NK-92 (cell line): Measurements from ENCODE around the gene RAB11FIP3.

Source experiments
- DNase-seq: peaks from one replicate; lab custom pipeline; 2025; ENCODE audit not compliant: unreplicated experiment; lab: John Stamatoyannopoulos, UW

The RAB11FIP3 gene

DNA sequence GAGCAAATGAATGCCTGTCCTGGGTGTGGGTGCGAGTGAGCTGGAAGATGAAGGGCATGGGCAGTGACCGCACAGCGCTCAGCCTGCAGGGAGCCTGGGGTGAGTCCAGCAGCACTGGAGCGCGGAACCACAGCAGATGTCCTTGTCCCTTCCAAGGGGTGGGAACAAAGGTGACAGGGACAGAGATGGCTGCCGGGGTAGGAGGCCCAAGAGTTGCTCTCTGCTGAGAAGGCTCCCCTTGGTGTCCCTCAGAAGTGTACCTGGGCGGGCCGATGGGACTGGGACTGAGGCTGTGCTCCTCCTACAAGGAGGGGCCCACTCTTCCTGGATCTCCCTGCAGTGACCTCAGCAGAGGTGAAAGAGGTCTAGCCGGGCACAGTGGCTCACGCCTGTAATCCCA is 36.1 kb upstream of the RAB11FIP3 start:
- DNase-seq: no peak

DNA sequence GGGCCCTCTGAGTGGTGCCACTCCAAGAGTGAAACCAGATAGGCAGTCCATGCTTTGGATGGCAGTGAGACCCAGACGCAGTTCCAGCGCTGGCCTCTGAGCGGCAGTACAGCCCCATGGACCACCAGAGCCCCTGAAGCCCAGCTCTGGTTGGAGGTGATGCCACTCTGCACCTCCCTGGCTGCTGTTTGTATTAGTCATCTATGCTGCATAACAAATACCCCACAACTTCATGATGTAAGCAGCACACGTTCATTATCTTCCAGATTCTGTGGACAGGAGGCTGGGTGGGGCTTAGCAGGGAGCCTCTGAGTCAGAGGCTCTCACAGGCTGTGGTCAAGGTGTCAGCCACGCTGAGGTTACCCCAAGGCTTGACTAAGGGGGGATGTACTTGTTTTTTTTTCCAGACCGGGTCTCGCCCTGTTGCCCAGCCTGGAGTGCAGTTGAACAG is 33.5 kb upstream of the RAB11FIP3 start:
- DNase-seq: no peak

DNA sequence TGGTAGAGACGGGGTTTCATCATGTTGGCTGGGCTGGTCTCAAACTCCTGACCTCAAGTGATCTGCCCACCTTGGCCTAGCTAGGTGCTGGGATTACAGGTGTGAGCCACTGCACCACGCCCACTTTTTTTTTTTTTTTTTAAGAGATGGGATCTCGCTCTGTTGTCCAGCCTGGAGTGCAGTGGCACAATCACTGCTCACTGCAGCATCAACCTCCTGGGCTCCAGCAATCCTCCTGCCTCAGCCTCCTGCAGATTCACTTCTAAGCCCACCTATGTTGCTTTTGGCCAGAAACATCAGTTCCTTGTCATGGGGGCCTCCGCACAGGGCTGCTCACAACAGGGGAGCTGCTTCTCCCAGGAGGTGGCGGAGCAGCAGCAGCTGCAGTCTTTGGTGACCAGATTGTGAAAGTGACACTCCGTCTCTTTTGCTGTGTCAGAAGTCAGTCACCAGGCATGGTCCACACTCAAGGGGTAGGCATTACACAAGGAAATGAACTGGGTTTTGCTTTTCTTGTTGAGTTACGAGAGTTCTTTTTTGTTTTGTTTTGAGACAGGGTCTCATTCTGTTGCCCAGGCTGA is 32.9 kb upstream of the RAB11FIP3 start:
- no peak for DNase-seq

DNA sequence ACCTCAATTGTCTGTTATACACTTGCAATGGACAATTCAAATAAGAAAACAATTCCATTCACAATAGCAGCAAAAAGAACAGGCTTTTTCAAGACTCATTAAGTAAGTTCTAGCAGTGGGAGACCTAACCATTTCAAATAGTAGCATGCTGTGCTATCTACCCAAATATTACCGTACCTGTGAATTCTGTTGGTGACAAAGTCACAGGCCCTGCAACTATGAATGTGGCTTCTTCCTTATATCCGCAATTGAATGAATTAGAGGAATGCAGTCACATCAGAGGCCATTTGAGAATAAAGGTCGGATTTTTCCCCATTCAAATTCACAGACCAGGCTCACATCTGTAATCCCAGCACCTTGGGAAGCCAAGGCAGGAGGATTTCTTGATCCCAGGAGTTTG is 29.2 kb upstream of the RAB11FIP3 start:
- no peak for DNase-seq

DNA sequence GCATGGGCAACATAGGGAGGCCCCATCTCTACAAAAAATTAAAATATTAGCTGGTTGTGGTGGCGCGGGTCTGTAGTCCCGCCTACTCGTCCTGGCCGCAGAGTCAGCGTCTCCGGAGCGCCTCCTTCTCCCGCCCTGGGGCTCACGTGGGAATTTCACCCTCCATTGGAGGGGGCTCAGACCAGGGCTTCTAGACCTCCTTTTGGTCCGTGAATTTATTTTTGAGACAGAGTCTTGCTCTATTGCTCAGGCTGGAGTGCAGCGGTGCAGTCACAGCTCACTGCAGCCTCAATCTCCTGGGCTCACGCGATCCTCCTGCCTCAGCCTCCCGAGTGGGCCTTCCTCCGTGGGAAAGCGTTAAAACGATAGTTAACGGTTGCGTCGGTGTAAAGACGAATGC is 28.8 kb upstream of the RAB11FIP3 start:
- DNase-seq: no peak

DNA sequence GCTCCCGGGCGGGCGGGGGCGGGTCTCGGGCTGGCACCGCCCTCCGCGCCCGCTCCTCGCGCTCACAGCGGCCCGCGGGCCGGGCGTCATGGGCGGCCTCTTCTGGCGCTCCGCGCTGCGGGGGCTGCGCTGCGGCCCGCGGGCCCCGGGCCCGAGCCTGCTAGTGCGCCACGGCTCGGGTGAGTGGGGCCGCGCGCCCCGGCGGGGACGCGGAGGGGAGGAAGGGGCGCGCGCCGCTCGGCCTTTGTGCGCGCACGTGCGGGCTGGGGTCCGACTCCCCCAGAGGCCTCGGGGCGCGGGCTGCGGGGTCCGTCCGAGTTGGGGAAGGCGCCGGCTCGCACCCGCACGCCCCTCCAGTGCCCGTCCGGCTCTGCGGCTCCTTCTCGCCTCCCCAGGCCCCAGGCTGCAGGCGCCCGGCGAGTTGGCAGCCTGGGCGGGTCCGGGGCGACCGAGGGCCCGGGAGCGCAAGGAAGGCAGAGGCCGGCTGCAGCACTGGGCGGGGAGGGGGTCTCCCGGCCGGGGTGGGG is 28.3 kb upstream of the RAB11FIP3 start, which contains the start of gene NME4:
TSS of gene NME4 (plus strand) at position 65 of the 527 bp plus-strand sequence. CDS start at position 89, 24 bp downstream.
- no peak for DNase-seq

DNA sequence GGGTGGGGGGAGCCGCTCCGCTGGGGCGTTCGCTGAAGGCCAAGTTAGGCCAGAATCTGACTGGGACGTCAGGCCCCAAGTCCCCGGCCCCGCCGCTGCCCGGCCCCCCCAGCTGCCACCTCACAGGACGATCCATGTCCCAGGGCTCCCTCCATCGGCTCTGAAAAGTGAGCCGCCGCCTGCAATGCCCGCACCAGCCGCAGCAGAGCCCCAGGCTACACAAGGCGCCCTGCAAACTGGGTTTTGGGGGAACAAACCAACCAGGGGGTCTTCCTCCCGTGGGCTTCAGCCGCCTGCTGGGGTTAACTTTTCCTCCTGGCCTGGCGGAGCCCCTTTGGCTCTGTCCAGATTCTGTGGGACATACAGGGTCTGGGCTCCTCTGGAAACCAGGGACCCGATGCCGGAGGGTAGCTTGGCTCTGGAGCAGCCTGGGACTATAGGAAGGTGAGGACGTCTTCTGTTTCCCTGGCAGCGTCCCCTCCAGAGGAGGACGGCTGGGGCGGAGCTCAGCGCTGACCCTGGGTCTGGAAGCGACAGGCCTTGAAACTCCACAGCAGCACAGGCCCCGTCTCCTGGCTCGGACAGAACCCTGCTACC is 27.6 kb upstream of the RAB11FIP3 start:
- DNase-seq: no peak

DNA sequence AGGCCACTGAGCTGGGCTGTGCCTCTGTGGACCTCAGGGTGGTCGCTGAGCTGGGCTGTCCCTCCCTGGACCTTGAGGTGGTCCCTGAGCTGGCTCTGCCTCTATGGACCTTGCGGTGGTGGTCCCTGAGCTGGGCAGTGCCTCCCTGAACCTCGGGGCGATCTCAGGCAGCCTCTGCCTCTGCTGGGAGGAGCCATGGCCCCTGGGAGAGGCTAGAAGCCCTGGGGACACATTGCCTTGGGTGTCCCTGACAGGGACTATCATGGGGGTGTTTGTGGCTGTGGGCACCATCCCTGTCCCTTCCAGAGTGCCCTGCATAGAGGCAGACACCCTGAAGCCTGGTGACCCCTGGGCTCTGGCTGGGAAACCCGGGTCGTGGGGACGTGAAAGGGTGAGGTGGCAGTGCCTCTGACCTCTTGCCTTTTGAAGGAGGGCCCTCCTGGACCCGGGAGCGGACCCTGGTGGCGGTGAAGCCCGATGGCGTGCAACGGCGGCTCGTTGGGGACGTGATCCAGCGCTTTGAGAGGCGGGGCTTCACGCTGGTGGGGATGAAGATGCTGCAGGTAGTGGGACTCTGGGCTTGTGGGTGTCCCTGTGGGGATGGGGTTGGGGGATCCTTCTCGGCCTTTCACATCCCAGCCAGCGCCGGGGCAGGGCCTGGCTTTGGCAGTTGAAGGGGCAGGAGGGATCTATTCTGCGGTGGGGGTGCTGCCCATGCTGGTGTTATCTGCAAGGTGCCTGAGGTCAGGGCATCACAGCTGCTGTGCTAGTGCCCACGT is 26.7 kb upstream of the RAB11FIP3 start:
- no peak for DNase-seq

DNA sequence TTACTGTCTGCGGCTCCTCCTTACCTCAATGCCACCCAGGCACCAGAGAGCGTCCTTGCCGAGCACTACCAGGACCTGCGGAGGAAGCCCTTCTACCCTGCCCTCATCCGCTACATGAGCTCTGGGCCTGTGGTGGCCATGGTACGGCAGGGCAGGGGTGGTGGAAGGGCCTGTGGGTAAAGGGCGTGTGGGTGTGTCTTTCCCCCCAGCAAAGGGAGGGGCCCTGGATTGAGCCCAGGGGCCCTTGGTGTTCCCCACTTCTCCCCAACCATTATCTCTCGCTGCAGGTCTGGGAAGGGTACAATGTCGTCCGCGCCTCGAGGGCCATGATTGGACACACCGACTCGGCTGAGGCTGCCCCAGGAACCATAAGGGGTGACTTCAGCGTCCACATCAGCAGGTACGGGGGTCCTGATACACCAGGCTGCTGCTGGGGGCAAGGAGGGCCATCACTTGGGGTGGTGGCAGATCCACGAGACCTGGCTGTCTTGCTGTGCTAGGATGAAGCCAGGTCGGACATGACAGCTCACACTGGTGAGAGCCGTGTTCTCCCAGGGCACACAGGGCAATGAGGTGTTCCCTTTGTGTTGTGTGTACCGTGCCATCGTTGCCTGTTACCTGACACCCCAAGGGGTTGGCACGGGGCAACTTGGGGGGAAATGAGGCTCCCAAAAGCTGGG is 26.0 kb upstream of the RAB11FIP3 start:
- no peak for DNase-seq

DNA sequence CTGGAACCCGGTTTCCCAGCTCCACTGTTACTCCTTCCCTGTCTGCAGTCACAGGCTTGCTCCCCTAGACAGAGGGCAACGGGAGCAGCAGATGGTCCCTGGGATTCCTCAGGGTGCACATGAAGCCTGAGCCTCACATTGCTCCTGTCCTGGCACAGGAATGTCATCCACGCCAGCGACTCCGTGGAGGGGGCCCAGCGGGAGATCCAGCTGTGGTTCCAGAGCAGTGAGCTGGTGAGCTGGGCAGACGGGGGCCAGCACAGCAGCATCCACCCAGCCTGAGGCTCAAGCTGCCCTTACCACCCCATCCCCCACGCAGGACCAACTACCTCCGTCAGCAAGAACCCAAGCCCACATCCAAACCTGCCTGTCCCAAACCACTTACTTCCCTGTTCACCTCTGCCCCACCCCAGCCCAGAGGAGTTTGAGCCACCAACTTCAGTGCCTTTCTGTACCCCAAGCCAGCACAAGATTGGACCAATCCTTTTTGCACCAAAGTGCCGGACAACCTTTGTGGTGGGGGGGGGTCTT is 25.3 kb upstream of the RAB11FIP3 start:
- no peak for DNase-seq

DNA sequence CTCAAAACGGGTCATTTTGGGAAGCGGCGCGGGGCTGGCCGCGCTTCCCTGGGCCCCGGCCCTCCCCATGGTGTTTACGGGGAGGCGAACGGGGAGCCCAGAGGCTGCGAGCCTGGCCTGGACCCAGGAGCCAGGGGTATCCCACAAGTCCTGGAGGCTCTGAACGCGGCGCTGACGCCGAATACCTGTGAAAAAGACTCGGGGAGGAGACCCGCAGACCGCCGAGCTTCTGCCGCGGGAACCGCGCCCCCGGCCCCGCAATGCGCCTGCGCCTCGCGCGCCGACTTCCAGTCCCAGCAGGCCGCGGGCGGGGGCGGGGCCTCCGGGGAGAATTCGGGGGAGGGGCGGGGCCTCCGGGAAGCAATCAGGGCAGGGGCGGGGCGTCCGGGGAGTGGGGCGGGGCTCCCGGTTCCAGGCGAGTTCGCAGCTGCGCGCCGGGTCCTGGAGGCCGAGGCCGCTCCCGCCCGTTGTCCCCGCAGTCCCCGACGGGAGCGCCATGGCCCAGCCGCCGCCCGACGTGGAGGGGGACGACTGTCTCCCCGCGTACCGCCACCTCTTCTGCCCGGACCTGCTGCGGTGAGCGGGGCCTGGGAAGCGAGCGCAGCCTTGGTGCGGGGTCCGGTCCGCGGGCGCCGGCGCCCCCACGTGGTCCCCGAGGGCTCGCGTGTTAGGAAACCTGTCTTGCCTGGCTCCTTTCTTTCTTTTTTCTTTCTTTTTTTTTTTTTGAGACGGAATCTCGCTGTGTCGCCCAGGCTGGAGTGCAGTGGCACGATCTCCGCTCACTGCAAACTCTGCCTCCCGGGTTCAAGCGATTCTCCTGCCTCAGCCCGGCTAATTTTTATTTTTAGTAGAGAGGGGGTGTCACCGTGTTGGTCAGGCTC is 23.7 kb upstream of the RAB11FIP3 start, which contains the start of gene DECR2:
TSS of gene DECR2 (plus strand) at position 418 of the 881 bp plus-strand sequence. CDS start at position 497, 79 bp downstream.
- peak; percentile 91 for DNase-seq

DNA sequence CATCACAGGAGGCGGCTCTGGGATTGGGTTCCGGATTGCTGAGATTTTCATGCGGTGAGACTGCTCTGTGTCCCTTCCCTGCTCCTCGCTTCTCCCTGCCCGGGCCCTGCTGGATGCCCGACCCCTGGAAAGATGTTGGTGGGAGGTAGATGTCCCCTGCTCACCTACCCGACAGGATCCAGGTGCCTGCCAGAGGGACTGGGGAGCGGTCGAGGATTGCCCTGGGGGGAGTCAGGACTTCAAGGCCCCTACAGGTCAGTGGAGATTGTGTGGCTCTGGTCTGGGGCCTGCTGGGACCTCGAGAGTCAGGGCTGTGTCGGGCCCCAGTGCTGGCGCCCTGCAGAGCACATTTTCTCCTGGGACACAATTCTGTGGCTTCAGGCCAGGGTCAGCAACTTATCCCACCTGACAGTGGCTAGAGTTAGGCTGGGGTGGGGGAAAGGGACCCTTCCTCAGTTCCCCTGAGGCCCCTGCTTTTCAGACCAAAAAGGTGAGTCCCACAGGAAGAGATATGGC is 20.4 kb upstream of the RAB11FIP3 start:
- no peak for DNase-seq

DNA sequence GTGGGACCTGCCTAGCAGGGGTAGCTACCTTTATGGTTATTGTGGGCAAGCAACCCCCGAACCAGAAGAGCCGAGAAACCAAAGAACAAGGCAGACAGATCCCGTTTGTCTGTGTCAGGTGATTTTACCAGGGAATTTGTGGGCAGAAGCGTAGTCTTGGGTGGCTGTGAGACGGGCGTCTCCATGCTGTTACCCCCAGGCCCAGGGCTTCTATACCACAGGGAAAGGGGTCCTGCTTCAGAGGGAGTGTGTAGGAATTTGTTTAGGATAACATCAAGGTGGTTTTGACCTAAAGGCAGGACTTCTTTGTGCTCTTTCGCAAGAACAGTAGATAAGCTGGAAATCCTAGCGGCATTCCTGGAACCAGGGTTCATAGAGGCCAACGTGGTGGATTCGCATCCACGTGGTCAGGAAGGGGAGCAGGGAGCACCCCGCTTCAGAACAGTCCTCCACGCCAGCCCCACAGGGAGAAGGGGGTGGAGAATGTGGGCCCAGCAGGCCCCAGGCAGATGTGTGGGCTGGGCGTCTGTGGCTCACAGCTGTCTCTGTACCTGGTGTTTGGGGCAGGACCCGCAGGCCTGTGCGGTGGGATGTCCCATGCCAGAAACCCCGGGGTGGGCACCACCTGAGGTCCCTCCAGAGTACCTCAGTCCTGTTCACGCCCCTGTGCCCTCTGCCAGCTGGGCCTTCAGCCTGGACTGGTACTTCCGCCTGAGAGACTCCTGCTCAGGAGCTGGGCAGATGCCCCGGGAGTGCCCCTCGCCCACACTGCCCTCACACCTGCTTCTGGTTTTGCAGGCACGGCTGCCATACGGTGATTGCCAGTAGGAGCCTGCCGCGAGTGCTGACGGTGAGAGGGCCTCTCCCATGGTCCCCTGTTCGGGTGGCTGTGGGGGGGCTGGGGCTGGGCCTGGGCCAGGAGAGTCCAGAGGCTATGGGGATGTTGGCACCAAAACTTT is 19.6 kb upstream of the RAB11FIP3 start:
- DNase-seq: no peak

DNA sequence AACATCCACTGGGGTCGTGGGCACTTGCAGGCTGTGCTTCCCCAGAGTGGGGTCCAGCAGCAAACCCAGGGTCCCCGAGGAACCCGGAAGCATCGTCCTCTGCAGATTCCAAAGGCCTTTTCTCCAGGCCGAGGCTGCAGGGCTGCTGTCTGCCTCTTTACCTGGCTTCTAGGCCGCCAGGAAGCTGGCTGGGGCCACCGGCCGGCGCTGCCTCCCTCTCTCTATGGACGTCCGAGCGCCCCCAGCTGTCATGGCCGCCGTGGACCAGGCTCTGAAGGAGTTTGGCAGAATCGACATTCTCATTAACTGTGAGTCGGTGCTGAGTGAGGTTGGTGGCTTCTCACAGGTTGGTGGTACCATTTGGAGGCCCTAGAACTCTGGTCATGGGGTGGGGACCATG is 18.2 kb upstream of the RAB11FIP3 start:
- no peak for DNase-seq

DNA sequence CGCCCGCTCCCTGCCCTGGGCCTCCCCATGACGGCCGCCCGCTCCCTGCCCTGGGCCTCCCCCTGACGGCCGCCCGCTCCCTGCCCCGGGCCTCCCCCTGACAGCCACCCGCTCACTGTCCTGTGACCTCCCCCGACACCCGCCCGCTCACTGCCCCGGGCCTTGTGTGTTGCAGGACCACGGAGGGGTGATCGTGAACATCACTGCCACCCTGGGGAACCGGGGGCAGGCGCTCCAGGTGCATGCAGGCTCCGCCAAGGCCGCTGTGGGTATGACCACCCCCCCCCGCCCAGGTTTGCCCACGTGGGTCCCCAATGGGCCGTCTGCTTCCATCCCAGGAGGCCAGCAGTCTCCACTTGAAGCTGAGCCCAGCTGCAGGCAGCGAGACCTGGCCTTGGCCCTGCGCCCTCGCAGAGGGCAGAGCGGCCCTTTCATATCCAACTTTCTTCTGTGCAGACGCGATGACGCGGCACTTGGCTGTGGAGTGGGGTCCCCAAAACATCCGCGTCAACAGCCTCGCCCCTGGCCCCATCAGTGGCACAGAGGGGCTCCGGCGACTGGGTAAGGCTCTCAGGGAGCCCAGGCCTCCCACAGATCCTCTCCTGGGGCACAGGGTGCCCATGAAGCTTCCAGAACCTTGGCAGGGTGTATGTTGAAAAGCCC is 14.8 kb upstream of the RAB11FIP3 start:
- DNase-seq: no peak

DNA sequence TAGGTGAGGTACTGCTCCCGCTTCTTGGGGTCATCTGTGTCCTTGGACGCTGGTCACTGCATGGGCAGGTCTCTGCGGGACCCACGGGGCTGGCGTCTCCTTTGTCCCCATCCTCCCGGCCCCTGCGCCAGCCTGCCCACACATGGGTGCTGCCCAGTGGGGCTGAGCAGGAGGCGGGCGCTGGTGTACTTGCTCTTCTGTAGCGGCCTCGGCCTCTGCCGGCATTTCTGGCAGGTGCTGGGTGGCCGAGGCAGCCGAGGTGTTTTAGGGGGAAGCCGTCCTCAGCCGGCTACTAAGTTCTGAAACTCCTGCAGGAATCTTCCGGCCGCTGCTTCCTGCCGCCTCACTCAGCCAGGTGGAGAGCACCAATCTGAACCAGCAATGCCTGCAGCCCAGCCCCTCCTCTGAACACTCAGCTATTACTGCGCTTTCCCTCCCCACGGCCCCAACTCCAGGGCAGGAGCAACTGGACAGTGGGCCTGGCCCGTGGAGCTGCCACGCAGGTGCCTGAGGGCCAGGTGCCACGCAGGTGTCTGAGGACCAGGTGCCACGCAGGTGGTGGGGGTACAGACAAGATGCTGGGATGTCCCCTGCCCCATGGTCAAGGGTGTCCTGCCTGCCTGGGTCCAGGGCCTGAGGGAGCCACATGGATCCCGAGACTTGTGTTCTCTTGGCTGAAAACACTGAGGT is 13.7 kb upstream of the RAB11FIP3 start:
- no peak for DNase-seq

DNA sequence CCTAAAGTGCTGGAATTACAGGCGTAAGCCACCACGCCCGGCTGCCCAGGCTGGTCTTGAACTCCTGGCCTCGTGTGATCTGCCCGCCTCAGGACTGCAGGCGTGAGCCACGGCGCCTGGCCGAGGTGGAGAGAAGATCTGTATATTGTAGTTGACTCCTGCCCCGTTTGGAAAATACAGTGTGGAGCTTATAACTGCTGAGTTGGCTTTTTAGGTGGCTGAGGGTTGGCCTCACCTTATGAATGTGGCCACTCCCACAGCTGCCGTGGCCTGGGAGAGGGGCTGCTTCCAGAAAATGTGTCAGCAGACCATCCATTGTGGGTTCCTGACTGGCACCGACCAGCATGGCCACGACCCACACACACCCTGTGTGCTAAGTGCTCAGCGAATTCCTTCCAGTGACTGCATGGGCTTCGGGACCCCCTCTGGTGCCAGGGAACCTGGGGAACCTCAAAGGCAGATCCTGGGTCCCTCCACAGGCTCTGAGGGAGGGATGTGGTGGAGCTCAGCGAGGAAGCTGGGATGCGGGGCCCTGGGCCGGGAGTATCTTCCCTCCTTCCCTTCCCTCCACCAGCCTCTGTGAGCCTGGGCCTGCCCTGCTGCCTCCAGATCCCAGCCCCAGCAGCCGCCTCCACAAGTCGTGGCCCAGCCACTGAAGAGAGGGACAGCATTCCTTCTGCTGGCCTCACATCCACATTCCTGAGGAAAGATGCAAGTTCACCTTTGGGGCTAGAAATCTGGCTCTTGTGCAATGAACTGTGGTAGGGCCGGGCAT is 10.9 kb upstream of the RAB11FIP3 start:
- DNase-seq: no peak
